Myocyte (in vitro differentiated cells): Measurements from ENCODE around the gene ZCCHC9. TPM values are rescaled to one million over a fixed set of nuclear protein-coding genes. Genes with fewer than 3 reads are reported as not detected.
"Not testable (repeated sequence)": the region's sequence is repeated elsewhere in the genome, so short reads cannot be mapped to it uniquely, and the experiment has no call there.

Experiments used
- DNase-seq: peaks from one replicate; pipeline ENCODE4 v3.0.0-alpha.2; 2012; ENCODE audit warnings: low read depth
- total RNA-seq: library from RNA; depleted of rRNA; stranded (reverse); fragments of >200 nt; gene quantifications from 2 replicates; pipeline ENCODE4 v1.2.3, GENCODE V29; 2014

ZCCHC9 gene
- total RNA-seq, 1 donor from 2014 or later: 24.6 TPM

DNA sequence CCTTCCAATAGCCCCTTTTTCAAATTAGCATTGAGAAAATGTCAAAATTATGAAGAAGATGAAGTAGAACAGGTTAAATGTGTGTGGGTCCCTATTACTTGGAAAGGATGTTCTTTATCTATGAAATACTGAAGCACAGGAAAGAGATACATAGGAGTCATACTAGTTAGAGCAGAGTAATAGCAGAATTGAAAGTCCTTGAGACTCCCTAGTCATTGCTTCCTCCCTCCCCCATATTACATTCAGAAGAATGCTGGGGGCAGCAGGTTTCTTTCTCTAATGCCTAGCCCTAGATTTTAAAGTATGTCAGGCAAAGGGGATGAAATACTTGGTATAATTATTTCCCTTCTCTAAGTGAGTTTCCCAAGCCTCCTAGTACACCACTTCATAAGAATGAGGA lies 4.4 kb downstream of the ZCCHC9 start:
- no peak for DNase-seq

DNA sequence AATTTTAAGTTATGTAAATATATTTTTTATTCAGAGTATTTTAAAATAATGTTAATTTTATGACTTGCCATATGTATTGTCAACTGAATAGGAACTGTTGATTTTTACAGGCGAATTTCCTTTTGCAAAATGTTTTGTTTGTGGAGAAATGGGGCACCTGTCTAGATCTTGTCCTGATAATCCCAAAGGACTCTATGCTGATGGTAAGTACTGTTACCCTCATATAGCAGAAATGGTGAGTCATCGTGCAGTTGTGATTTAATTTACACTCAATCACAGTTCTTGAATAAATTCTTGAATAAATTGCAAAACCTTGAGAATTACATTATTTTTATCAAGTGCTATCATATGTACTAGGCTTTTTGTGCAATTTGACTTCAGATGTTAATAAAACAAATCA lies 7.4 kb downstream of the ZCCHC9 start:
- no peak for DNase-seq

DNA sequence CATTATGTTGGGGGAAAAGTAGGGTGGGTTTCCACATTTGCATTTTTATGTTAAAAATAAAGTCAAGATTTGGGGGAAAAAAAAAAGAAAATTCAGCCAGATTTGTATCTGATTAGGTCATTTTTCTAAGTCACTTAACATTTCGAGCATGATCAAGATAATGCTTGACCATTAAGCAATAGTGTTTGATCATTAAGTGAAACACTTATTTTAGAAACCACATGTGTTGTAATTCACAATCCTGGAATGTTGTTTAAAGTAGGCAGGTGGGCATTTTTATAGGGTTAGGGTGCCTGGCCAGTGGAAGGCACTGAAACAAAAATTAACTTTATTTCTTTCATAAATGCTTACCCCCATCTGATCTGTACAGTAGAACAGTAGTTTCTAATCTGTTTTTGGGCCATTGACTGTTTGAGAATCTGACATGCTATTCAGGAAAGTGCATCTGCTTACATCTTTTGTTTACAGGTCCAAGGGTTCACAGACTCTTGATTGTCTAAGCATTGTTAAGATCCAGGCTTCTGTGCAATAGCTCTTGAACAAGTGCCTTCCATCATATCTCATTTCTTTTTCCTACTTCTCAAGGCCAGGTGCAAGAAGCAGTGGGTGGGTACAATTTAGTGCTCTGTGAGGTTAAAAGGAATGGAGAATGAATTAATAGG lies 9.1 kb downstream of the ZCCHC9 start:
- no peak for DNase-seq

DNA sequence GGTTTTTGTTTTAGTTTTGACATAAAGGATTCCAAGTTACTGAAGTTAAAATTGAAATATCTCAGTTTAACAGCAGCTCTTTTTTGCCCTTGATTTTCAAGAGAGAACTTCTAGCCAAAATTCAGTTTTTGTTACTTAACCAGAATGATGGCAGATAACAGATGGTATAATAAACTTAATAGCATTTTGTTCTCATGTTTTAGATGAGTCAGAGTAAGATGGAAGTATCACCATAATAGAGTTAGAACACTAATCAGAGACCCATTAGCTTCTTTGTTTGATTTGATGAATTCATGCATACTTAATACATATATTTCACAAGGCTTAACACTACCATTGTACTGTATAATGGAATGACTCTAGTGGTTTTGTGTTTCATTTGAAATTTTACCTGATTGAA lies 11.9 kb downstream of the ZCCHC9 start:
- DNase-seq: no peak

DNA sequence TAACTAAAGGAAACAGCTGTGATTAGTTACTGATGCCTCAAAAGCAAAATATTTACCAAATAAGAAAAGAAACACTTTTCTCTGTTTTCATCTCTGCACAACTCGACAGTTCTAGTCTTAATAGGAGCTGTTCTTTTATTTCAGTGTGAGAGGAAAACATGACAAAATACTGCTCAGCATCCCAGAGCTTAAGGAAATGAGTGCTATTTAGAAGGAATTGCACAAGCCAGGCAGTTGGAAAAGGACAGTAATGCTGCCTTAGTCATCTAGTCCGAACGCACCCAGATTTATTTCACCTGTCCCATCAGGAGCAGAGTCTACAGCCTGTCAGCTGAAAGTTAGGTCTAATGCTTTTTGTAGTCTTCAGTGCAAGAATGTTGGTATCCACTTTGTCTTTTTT lies 12.3 kb downstream of the ZCCHC9 start:
- peak; percentile 18 for DNase-seq

DNA sequence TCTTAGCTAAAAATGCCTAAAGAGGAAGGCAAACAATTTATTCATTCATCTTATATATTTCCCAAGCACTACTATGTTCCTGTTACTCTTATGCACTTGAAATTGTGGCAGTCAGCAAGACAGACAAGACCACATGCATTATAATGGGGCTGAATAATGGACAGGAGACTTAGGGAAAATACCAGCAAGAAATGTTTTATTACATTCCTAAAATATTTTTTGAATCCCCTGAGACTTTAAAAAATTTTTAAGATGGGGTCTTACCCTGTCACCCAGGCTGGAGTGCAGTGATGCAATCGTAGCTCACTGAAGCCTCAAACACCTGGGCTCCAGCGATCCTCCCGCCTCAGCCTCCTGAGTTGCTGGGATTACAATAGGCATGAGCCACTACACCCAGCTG lies 13.2 kb downstream of the ZCCHC9 start:
- no peak for DNase-seq

DNA sequence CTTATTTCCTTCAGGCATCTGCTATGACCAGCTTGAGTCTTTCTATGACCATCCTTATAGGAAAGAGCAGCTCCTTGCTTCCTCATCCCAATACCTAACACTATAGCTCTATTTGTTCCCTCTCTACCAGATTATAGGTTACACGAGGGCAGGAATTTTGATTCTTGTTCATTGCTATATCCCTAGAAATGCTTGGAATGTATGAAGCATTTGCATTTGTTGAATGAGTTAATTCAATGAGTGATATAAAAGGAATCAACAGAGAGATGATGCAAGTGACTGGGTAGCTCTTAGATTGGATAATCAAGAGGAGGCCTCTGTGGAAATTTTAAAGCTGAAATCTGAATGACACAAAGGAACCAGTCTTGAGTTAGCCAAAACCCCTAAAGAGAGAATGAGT lies 13.9 kb downstream of the ZCCHC9 start:
- DNase-seq: no peak

DNA sequence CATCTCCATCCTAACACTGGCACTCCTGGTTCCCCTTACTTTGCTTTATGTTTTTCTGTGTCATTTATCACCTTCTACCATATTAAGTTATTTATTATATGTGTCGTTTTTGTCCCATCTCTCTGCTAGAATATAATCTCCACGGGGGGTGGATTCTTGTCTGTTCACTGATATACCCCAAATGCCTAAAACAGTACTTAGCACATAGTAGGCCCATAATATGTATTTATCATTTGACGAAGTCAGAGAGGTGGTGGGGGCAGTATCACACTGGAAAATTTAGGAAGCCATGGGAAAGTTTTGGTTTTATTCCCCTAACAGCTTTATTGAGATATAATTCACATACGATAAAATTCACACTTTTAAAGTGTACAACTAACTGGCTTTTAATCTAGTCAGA lies 14.4 kb downstream of the ZCCHC9 start:
- DNase-seq: no peak

DNA sequence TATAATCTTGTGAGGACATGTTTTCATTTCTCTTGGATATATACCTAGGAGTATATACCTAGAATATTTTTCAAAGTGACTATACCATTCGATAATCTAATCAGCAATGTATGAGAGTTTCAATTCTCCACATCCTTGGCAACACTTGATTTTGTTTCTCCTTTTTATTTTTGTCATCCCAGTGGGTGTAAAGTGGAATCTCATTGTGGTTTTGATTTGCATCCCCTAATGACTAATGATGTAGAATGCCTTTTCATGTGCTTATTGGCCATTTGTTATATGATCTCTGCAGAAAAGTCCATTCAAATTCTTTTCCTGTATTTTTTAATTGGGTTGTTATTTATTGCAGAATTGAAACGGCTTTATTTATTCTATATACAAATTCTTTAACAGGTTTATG lies 15.2 kb downstream of the ZCCHC9 start:
- no peak for DNase-seq

DNA sequence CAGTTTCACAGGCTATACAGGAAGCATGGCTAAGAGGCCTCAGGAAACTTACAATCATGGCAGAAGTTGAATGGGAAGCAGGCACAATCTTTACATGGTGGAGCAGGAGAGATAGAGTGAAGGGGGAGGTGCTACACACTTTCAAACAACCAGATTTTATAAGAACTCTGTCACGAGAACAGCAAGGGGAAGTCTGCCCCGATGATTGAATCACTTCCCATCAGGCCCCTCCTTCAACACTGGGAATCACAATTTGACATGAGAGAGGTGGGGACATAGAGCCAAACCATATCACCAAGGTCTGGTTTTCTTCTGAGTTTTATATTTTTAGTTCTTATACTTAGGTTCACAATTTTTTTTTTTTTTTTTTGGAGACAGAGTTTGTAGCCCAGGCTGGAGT lies 16.1 kb downstream of the ZCCHC9 start:
- no peak for DNase-seq

DNA sequence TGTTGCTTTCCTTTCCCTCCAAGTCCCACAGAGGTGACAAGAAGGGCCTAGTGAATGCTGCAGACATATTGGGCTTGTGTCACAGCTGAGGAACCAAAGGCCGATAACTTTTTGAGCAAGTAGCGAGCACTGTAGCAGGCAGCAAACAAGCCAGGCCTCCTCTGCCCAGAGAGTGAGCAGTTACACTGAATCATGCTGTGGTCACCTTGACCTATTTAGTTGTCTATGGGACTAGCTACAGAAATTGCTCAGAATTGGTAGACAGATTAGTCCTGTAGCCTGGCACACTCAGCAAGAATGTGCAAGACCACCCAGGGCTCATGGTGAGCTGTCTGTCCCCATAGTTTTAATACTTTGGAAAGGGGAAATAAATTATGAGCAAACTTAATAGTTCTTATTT lies 25.2 kb downstream of the ZCCHC9 start:
- no peak for DNase-seq

DNA sequence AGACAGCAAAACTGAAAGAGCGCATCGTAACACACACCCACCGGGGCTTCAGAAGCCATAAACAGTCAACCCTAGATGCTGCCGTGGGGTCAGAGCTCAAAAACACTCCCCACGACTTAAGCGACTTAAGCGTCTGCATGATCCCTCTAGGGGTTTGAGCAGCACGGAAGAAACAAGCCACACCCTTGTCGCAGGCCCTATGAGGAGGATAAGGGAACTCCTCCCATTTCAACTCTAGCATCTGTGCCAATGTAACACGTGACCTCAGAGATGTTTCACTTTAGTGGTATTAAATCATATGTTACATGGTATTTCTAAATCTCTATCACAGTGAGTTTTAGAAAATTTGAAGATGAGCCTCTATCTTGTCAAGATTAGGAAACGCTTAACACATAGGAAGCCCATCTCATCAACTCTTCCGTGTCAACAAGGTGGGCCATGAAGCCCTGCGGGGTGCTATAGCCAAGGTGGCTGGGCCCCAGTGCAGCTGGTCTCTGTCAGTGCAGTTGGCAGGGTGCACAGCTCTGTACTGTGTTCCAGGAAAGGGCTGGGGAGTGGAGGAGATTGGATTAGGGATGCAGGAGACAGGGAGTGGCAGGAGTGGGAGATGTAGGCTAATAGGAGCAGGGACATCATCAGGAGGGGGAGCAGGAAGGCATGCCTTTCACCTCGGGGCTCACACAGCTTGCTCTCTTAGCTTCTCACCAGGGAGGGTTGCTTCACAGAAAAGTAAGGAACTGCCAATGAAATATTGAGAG lies 33.1 kb downstream of the ZCCHC9 start:
- DNase-seq: no peak

DNA sequence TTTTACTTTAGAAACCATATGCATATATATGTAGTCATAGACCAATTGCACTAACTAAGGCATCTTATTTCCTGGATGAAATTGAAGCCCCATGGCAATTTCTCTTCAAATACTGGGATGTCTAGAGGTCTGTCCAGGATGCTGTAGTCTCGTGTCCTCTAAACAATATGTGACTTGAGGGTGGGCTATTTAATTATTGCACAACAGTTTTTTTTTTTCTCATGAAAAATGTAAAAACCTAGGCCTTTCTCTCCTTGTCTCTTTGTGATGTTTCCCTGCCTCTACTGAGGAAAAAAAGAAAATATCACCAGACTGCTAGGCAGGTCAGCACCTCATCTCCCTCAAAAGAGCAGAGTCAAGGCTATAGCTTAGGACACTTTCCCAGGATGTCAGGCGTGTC lies 34.6 kb downstream of the ZCCHC9 start:
- no peak for DNase-seq

DNA sequence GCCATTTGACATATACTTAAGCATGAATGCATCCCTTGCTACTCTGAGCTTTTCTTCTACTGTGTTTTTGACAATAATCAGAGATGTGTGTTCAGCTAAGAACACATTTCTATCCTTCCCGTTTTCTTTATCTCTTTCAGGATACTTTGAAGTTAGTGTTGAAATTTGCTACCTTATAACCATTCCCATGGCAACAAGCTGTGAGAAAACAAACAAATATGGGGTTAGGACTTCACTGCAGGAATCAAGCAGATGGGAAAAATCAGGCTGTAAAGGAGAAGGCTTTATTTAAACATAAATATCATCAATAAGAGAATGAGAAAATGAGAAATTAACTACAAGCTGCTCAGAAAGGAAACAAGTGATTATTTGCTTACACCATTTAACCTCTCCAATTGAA lies 35.2 kb downstream of the ZCCHC9 start:
- DNase-seq: no peak

DNA sequence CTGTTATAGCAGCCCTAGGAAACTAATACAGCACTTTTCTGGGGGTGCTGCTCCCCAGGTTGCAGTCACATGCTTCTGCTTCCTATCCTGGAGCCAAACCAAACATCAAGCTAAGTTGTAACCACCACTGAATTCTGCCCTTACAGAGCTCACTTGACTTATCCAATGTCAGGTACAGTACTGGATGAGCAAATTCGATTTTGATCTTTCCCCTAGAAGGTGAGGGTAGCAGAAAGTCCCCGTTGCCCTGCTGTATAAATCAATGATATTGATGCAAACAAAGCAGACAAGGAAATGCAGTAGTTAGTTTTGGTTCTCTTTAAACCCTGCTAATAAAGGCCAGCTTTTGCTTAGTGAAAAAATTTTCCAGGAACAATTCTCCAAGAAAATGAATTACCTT lies 36.4 kb downstream of the ZCCHC9 start:
- no peak for DNase-seq

DNA sequence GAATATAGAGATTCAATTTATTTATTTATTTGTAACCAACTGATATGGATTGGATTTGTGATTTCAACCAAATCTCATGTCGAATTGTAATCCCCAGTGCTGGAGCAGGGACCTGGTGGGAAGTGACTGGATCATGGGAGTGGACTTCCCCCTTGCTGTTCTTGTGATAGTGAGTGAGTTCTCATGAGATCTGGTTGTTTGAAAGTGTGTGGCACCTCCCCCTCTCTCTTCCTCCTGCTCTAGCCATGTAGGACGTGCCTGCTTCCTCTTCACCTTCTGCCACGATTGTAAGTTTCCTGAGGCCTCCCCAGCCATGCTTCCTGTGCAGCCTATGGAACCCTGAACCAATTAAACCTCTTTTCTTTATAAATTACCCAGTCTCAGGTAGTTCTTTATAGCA lies 36.8 kb downstream of the ZCCHC9 start:
- not testable (repeated sequence) for DNase-seq

DNA sequence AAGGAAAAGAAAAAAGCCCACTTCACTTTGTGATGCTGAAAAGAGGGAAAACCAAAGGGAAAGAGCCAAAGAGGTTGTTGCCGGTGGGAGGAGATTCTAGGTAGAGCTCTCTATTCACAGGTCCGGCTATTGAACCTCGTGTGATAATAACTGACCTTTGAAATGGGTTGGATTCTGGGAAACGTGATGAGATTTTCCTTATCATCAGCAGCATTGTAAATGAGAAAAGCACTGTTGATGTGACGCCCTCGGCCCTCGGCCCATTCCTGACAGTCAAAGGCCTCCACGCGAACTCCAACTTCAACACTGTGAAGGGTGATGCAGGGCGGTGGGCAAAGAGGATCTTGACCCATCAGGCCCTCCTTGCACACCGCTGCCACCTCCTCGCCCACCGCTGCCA lies 43.3 kb downstream of the ZCCHC9 start:
- no peak for DNase-seq

DNA sequence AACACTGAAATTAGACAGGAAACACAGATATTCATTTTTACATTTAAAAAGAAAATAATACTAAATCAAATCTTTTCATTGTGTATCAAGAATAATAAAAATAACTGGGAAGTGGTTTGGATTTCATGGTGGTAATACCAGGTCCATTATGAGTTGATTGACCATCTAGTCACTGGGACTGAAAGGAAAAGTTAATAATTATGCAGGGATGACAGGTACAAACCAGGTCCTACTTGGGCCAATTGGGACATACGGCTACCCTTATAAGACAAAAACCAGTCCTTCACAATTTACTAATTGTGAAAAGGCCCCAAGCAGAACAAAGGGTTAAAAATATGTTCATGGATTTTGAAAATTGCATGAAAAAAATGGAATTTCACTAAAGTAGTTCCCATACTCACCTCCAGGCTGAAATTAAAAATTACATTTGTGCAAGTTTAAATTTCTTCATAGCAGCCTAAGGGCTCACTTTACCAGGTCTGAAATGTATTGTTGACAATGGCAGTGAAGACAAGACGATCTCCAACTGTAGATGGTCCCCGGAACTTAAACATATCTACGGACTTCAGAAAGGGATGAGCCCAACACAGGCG lies 44.1 kb downstream of the ZCCHC9 start:
- DNase-seq: no peak

DNA sequence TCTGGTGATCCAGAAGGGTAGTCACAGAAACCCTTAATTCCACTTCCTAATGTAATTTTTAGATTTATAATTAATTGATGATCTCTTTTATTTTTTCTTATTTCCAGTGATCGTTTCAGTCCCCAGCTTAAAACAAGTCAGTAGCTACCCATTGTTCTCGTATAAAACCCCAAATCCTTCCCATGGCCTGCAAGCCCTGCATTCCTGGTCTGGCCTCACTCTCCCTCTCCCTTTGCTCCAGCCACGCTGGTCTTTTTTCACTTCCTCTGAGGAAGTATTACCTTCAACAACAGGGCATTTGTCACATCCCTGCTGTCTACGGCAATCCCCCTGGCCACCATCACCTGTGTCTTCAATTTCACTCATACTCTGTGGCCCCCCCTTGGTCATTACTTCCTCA lies 47.8 kb downstream of the ZCCHC9 start:
- no peak for DNase-seq

DNA sequence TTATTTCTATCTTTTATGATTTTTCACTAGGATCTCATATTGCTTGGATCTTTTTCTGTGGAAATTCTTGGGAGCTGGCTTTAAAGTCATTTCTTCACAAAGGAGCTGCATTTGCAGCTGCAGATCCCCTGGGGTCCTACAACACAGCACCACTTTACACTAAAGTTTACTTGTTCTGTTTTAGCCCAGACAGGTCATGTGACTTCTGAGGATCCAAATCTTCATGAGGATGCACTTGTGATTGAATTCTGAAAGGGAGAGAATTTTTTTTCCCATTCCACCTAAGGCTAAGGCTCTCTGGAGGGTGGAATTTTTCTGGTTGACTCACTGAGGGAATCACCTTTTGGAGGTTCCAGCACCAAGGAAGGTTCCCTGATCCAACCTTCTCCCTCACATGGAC lies 49.1 kb downstream of the ZCCHC9 start:
- DNase-seq: no peak

DNA sequence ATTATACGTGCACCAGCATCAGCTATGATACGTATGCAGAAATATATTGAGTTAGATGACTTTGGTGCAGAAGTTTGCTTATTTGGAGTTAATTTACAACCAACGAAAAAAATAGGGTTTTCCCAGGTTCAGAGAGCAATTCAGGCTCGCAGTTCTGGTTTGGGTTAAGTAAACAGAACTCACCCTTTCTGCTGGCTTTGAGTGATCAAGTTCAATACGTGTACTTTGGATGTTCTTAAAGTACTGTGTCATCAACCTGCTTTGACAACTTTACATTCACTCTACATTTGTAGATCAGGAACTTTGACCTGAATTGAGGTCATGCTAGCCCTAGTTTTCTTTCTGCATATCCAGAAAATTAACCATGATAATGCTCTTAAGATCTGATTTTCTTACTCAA lies 51.8 kb downstream of the ZCCHC9 start:
- DNase-seq: no peak

DNA sequence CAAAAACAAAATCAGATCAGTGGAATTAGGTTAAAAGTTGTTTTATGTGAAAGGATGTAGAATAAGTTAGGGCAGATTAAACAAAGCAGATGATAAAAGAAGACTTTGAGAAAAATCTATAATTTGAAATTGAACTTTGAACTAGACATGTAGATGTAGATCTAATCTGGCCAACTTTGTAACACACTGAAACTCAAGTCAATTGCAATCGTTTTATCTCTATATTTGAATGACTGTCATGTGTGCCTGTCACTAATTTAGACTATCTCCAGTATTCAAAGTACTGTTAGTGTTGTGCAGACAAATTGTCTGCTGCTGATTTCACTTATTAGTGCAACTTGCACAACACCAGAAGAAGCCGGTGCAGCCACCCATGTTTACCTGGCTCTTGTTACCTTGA lies 52.7 kb downstream of the ZCCHC9 start:
- DNase-seq: no peak
